ENCODE measurements around the gene SEC22C.
A peak's percentile ranks its signal among the peaks of the same experiment; 100 is the strongest.
"Not testable (repeated sequence)": the region's sequence is repeated elsewhere in the genome, so short reads cannot be mapped to it uniquely, and the experiment has no call there.

SEC22C gene

GRCh38 chr3:42581709-42582473 is at the start of gene SEC22C:
SEC22C (minus strand) TSS chr3:42581967; CDS start chr3:42569046, 12,921 bp downstream.
- DNase-seq (ENCODE audit: low read depth in 2 of 2): peak; percentile 91 to 95

GRCh38 chr3:42613462-42613861 is 31.7 kb upstream of the SEC22C start:
- DNase-seq (ENCODE audit: low read depth in 2 of 2): no peak

- no peak for DNase-seq (ENCODE audit: low read depth in 2 of 2)
Observed at GRCh38 chr3:42612928-42613327, 31.2 kb upstream of the SEC22C start.

GRCh38 chr3:42612217-42612616 is 30.4 kb upstream of the SEC22C start:
- no peak for DNase-seq (ENCODE audit: low read depth in 2 of 2)

- DNase-seq (ENCODE audit: low read depth in 2 of 2): no peak
Observed at GRCh38 chr3:42610976-42611375, 29.2 kb upstream of the SEC22C start.

- DNase-seq (ENCODE audit: low read depth in 2 of 2): no peak
Observed at GRCh38 chr3:42608581-42608980, 26.8 kb upstream of the SEC22C start.

- no peak for DNase-seq (ENCODE audit: low read depth in 2 of 2)
Observed at GRCh38 chr3:42605546-42606173, 23.9 kb upstream of the SEC22C start.

GRCh38 chr3:42602961-42603360 is 21.2 kb upstream of the SEC22C start:
- no peak for DNase-seq (ENCODE audit: low read depth in 2 of 2)

GRCh38 chr3:42601896-42602581 is 20.3 kb upstream of the SEC22C start:
- DNase-seq (ENCODE audit: low read depth in 2 of 2): no peak

GRCh38 chr3:42600958-42601675 is 19.4 kb upstream of the SEC22C start:
- DNase-seq (ENCODE audit: low read depth in 2 of 2): peak; percentile 21 to 32

GRCh38 chr3:42600111-42600957 is 18.6 kb upstream of the SEC22C start, which contains the start of gene NKTR:
NKTR (plus strand) TSS chr3:42600686; CDS start chr3:42601007, 321 bp downstream.
- peak; percentile 99 for DNase-seq (ENCODE audit: low read depth in 2 of 2)

- not testable (repeated sequence) for DNase-seq (ENCODE audit: low read depth in 2 of 2)
Observed at GRCh38 chr3:42597098-42597497, 15.3 kb upstream of the SEC22C start.

GRCh38 chr3:42595682-42596081 is 13.9 kb upstream of the SEC22C start:
- DNase-seq (ENCODE audit: low read depth in 2 of 2): no peak

GRCh38 chr3:42593635-42594034 is 11.9 kb upstream of the SEC22C start:
- DNase-seq (ENCODE audit: low read depth in 2 of 2): no peak

GRCh38 chr3:42591811-42592210 is 10.0 kb upstream of the SEC22C start:
- no peak for DNase-seq (ENCODE audit: low read depth in 2 of 2)

- DNase-seq (ENCODE audit: low read depth in 2 of 2): no peak
Observed at GRCh38 chr3:42590989-42591756, 9.4 kb upstream of the SEC22C start.

GRCh38 chr3:42589382-42590109 is 7.8 kb upstream of the SEC22C start:
- no peak for DNase-seq (ENCODE audit: low read depth in 2 of 2)

GRCh38 chr3:42588625-42589024 is 6.9 kb upstream of the SEC22C start:
- DNase-seq (ENCODE audit: low read depth in 2 of 2): no peak

- DNase-seq (ENCODE audit: low read depth in 2 of 2): no peak
Observed at GRCh38 chr3:42582474-42583070, 805 bp upstream of the SEC22C start.
